ENCODE measurements around the gene ANKRD2.
"Not testable (repeated sequence)": the region's sequence is repeated elsewhere in the genome, so short reads cannot be mapped to it uniquely, and the experiment has no call there.

Gene ANKRD2

DNA sequence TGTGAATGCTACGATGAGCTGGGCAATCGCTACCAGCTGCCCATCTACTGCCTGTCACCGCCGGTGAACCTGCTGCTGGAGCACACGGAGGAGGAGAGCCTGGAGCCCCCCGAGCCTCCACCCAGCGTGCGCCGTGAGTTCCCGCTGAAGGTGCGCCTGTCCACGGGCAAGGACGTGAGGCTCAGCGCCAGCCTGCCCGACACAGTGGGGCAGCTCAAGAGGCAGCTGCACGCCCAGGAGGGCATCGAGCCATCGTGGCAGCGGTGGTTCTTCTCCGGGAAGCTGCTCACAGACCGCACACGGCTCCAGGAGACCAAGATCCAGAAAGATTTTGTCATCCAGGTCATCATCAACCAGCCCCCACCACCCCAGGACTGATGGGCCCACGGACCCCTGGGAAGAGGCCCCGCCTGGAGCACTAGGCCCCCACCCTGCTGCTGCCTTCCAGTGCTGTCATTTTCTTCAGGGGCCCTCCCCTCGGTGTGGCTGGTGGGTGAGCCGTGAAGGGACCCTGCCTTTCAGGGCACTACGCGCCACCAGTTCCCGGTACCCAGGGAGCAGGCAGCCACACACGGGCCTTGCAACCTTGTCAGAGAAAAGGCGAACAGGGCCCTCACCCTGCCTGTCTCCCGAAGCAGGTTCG is 2.3 kb upstream of the ANKRD2 start:
- no peak for DNase-seq
- in situ Hi-C loops (cut with MboI; ENCODE audit: low pct_unique_long_range_greater_than_20kb, low sequenced_read_pairs): no loop called here

DNA sequence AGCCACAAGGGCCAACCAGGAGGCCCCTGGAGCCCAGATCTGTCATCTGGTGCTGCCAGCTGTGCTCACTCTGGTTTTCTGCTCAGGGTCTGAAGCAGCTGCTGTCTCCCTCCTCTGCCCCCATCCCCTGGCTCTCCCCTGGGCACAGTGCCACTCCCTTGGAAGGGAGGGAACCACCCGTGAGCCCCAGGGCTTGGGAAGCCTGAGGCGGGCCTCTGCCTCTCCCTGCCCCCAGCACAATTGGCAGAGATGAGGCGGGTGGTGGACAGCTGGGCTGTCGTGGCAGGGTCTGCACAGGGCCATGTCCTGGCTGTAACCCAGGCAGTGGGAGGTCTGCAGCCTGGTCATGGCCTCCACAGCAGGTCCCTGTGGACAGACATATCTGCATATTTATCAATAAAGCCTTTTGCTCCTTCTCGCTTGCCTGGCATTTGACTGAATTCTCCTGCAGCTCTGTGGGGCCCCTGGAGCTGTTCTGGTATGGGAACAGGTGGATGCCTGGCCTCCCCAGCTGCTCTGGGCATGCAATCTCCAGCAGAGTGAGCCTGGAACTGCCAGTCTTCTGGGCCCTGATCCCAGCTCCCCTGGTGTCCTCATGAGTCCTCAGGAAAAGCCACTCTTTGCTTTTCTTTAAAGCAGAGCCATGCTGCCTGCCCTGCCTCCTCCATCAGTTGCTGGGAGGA is 1.6 kb upstream of the ANKRD2 start:
- DNase-seq: no peak
- in situ Hi-C loops (cut with MboI; ENCODE audit: low pct_unique_long_range_greater_than_20kb, low sequenced_read_pairs): no loop called here

DNA sequence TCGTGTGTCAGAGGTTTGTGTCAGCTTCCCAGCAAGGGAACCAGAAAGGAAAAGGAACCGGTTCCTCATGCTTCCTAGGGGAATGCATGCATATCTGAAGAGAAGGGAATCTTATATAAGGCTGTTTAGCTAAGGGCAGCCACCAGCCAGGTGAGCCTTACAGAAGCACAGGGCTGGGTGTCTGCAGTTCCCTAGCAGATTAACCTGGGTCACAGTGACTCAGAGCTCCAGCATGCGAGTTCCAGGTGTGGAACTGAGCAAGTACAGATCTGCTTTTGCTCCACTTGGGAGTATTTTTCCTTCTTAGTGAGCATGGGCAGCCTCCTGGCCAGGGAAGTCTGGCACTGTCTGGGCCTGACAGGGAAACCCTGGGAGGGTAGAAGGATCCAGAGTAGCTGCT is 957 bp upstream of the ANKRD2 start:
- in situ Hi-C loops (cut with MboI; ENCODE audit: low pct_unique_long_range_greater_than_20kb, low sequenced_read_pairs): no loop called here
- no peak for DNase-seq

DNA sequence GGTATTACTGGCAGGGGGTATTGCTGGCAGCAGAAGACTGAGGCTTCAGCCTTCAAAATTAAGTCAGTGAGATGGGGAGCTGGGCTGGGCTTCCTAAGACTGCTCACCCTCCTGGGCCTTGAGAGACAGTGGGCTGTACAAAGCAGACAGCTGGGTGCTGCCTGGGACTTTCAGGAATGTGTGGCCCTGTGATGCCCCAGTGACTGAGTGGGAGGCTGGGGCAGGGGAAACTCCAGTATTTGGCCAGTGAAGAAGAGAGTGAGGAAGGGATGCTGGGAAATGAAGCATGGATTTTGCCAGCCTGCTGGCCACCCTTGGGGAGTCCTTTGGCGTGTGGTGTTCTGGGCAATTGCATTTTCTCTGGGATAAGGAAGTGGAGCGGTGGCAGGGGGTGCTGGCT is 442 bp downstream of the ANKRD2 start:
- in situ Hi-C loops (cut with MboI; ENCODE audit: low pct_unique_long_range_greater_than_20kb, low sequenced_read_pairs): no loop called here
- DNase-seq: no peak

DNA sequence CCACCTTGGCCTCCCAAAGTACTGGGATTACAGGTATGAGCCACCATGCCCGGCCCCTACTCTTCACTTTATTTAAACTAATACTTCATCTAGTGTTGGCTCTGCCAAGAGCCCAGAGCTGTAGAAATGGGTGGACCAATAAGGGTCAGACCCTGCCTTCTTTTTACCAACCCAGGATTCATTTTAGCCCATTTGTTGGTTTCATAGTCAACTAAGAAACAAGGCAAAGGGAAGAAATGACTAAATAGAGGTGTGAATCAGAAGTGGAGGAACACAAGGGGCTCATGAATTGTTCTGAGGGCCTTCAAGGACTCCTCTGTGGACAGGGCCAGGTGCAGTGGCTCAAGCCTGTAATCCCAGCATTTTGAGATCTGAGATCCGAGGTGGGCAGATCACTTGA is 1.1 kb downstream of the ANKRD2 start:
- no peak for DNase-seq
- in situ Hi-C loops (cut with MboI; ENCODE audit: low pct_unique_long_range_greater_than_20kb, low sequenced_read_pairs): no loop called here

DNA sequence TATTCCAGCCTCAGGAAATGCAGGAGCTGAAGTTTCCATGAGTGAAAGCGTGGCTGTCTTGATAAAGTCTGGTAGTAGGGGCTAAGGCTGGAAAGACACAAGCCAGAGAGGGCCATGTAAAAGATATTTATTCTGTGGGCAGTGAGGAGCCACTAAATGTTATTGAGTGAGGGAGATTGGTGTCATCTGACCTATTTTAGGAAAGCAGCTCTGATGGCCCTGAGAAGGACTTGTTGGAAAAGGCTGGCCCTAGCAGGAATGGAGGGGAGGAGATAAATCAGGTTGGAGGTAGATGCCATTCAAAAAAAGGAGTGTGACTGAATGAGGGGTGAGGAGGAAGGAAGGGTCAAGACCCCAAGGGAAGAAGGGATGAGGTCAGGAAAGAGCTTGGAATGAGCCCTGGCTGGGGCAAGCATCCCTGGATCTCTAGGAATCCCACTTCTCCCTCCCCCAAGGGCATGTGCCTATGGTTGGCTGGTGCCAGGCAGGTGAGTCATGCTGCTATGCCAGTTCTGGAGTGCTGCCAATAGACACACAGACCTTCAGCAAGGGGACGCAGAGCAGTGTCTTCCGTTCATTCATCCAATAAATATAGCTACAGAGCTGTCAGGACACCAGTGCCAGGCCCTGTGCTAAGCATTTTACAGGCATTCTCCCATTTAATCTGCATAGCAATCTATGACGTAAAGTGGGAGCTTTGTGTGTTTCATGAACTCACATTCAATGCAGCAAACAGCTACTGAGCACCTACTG is 2.0 kb downstream of the ANKRD2 start:
- no peak for DNase-seq
- in situ Hi-C loops (cut with MboI; ENCODE audit: low pct_unique_long_range_greater_than_20kb, low sequenced_read_pairs): no loop called here

DNA sequence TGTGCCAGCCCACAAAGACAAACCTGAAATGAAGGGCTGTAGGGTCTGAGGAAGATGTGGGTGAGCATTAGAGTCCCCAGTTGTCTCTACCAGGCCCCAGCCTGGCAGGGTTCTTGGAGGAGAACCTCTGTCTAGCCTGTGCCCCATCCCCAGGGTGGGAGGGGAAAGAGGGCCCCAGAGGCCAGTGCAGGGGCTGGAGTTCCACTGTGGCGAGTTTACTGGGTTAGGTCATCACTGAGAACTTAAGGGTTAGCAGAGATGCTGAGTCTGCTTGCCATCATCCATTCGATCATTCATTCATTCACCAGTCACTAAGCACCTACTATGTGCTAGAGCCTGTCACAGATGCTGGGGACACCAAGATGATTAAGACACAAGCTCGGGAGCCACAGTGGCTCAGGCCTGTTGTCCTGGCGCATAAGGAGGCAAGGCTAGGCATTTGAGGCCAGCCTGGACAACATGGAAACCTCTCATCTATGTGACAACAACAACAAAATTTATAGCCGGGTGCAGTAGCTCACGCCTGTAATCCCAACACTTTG is 2.6 kb downstream of the ANKRD2 start:
- no peak for DNase-seq
- in situ Hi-C loops (cut with MboI; ENCODE audit: low pct_unique_long_range_greater_than_20kb, low sequenced_read_pairs): no loop called here

DNA sequence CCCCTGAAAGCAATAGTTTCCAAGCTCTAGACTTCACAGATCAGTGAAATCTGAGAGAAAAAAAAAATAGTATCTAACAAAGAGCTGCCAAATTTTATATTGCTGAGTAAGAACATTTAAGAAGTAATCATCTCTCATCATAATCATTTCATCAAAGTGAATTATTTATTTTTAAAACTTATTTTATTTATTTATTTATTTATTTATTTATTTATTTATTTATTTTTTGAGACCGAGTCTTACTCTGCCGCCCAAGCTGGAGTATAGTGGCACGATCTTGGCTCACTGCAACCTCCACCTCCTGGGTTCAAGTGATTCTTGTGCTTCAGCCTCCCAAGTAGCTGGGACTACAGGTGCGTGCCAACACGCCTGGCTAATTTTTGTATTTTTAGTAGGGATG is 3.9 kb downstream of the ANKRD2 start:
- in situ Hi-C loops (cut with MboI; ENCODE audit: low pct_unique_long_range_greater_than_20kb, low sequenced_read_pairs); DNase-seq: not testable (repeated sequence)

DNA sequence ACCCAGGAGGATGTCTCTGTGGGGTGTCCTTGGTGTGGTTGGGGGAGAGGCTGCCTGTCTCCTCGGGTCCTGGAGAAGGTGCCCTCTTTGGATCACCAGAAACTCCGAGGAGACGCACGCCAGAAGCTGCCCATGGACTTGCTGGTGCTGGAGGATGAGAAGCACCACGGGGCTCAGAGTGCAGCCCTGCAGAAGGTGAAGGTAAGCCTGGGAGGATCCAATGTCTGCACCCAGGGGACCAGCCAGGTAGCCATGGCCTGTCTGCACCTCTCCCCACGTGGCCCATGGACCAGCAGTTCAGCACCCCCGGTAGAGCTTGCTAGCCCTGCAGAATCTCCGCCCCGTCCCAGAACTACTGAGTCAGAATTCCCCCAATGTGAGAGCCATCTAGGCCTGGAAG is 5.1 kb downstream of the ANKRD2 start:
- in situ Hi-C loops (cut with MboI; ENCODE audit: low pct_unique_long_range_greater_than_20kb, low sequenced_read_pairs): no loop called here

DNA sequence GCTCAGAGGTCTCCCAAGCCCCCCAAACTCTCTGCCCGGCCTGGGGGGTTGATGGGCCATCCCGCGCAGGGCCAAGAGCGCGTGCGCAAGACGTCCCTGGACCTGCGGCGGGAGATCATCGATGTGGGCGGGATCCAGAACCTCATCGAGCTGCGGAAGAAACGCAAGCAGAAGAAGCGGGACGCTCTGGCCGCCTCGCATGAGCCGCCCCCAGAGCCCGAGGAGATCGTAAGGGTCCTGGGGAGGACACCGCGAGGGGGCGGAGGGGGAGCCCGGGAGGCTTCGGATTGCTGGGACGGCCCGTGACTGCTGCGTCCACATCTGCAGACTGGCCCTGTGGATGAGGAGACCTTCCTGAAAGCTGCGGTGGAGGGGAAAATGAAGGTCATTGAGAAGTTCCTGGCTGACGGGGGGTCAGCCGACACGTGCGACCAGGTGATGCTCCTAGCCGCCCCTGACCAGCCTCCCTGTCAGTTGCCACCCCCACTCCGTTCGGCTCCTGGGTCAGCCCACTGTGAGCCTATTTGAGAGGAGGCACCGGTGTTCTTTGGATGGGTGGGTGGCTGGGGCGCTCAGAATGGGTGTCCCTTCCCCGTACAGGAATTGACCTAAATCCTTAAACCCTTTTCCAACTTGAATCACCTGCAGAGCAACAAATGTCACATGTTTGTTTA is 5.7 kb downstream of the ANKRD2 start:
- in situ Hi-C loops (cut with MboI; ENCODE audit: low pct_unique_long_range_greater_than_20kb, low sequenced_read_pairs): no loop called here
- no peak for DNase-seq

More for the DNA sequence above, 5.1 kb downstream of the ANKRD2 start:
- DNase-seq: no peak

DNA sequence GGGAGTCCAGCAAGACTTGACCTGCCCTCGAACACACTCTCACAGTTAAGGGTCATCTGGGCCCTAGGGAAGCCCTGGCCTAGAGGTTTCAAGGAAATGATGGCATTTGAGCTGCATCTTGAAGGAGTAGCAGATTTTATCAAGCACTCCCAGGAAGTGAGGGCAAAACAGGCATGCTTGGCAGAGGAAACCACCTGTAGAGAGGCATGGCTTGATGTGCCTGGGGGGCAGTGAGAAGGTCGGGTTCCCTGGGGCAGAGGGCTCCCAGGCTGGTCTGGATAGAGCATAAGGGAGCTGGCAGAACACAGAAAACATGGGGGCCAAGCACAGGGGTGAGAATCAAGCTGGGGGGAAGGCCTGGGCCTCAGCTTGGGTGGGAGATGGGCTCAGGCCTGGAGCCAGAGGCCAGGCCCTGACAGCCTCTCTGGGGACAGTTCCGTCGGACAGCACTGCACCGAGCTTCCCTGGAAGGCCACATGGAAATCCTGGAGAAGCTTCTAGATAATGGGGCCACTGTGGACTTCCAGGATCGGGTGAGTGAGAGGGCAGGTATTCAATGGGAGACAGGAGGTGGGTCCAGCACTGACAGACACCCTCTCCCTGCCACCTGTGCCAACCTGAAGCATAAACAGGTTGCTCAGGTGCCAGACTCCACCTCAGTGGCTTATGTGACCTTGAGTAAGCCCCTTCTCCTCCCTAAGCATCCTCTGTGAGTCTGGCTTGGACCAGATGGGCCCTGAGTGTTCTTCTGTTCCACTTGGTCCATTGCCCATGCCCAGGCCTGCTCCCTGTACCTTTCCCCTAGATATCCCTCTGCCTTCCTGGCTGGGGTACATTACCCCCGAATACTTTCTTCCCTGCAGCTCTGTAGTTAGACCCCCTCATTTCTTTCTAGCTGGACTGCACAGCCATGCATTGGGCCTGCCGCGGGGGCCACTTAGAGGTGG is 8.1 kb downstream of the ANKRD2 start:
- DNase-seq: no peak
- in situ Hi-C loops (cut with MboI; ENCODE audit: low pct_unique_long_range_greater_than_20kb, low sequenced_read_pairs): no loop called here

DNA sequence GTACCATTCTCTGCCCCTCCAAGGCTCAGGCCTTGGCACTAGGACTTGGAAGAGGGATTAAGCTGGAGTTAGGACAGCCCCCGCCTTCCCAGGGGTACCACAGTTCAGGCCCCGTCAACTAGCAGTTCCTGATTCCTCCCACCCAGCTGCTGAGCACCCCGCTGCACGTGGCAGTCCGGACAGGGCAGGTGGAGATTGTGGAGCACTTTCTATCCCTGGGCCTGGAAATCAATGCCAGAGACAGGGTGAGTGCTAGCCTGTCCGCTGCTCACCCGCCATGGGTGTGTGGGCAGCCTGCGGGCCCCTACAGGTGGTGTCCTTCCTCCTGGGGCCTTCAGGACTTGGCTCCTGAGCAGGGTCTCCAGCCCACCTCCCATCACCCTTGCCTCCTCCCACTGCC is 9.6 kb downstream of the ANKRD2 start:
- in situ Hi-C loops (cut with MboI; ENCODE audit: low pct_unique_long_range_greater_than_20kb, low sequenced_read_pairs): no loop called here
- DNase-seq: no peak

DNA sequence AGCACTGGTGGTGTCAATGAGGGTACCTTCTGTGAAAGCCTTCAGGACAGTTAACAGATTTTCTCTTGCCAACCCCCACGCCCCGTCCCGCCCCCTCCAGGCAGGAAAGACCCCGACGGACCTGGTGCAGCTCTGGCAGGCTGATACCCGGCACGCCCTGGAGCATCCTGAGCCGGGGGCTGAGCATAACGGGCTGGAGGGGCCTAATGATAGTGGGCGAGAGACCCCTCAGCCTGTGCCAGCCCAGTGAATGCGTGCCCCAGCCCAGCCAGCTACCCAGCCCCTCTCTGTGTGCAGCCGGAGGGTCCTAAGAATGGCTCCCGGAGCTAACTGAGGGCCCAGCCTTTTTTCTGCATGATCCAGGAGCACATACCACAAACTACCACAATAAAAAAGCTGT is 10.9 kb downstream of the ANKRD2 start:
- in situ Hi-C loops (cut with MboI; ENCODE audit: low pct_unique_long_range_greater_than_20kb, low sequenced_read_pairs): no loop called here
- DNase-seq: no peak

DNA sequence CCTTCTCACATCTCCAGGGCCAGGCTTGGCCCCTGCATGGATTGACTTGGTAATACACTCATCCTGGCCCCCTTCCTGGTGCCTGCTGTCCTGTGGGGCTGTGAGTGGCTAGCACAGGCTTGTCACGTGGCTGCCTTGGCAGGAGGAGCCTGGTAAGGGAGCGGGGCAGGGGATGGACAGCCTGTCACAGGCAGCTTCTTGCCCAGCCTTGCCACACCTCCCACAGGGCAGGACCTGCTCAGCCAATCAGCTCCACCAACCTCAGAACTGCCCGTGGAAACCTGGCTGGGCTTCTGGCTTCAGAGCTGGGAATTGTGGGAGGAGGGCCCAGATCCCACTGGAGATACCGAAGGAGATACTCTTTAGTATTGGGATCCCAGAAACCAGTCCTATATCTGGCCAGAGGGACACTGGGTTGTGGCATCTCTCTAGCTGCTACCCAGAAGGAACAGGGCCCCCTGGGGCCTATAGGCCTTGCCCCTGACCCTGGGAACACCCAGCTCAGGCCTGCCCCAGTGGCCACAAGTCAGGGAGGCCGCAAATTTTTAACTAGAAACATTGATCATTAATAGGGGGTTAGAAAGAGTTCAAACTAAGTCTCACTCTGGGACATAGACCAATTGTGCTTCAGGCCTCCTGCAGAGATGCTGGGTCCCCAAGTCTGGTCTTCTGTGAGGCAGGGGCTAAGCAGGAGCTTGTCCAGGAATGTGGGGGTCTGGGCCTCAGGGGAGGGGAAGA is 11.7 kb downstream of the ANKRD2 start, which contains the start of gene HOGA1:
Gene HOGA1 (plus strand): TSS at position 330 of the 738 bp plus-strand sequence. CDS start 315 bp downstream, at position 645.
- in situ Hi-C loops (cut with MboI; ENCODE audit: low pct_unique_long_range_greater_than_20kb, low sequenced_read_pairs): no loop called here
- no peak for DNase-seq

DNA sequence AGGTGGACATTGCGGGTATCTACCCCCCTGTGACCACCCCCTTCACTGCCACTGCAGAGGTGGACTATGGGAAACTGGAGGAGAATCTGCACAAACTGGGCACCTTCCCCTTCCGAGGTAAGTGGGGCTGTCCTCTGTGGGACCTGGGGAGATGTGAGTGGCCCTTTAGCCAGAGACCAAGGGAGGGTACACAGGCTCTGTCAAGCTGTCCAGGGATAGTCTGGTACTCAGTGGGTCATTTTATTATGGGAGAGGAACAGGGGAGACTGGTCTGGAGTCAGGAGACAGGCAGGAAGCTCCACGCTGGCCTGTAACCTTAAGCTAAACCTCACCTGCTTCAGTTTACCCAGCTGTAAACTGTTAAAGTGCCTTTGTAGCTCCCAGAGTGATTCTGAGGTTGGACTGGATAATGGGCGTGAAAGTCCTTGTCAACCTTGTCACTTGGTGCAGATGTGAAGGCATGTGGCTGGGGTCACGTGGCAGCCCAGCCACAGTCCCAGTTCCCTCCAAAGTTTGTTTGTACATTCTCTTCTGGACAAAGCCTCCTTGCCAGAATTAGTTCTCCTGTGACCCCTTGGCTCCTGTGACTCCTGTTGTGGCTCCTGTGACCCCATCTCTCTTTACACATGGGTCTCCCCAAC is 12.3 kb downstream of the ANKRD2 start:
- in situ Hi-C loops (cut with MboI; ENCODE audit: low pct_unique_long_range_greater_than_20kb, low sequenced_read_pairs): no loop called here

DNA sequence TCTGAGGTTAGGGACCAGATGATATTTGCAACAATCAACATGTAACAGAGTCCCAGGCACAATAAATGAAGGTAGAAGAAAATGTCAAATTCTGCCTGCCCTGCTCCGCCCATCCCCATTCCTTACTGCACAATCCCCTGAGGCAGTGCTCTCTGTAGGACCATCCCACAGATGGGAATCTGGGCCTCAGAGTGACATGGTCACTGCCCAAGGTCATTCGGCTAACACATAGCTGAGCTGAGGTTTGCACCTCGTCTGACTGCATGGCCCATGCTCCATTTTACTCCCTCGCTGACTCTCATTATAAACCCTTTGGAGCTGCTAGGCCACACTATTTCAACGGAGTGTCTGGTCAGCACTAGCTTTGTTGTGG is 12.8 kb downstream of the ANKRD2 start:
- DNase-seq: no peak
- in situ Hi-C loops (cut with MboI; ENCODE audit: low pct_unique_long_range_greater_than_20kb, low sequenced_read_pairs): no loop called here

More for the DNA sequence above, 12.3 kb downstream of the ANKRD2 start:
- DNase-seq: no peak

DNA sequence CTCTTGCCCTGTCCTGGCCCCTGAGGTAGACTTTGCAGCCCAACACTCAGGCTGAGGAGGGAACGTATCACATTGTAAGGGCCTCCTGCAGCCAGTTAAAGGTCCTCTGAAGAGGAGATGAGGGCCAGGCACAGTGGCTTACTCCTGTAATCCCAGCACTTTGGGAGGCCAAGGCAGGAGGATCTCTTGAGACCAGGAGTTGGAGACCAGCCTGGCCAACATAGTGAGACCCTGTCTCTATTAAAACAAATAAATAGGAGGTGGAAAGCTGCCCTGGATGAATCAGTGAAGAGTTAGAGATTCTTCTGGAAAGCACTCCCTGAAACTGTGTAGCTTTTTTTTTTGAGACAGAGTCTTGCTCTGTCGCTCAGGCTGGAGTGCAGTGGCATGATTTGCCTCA is 14.6 kb downstream of the ANKRD2 start:
- in situ Hi-C loops (cut with MboI; ENCODE audit: low pct_unique_long_range_greater_than_20kb, low sequenced_read_pairs): no loop called here
- no peak for DNase-seq
